ENCODE results near the gene FRMD3.
A peak's percentile ranks its signal among the peaks of the same experiment; 100 is the strongest.
"Not testable (repeated sequence)": the region's sequence is repeated elsewhere in the genome, so short reads cannot be mapped to it uniquely, and the experiment has no call there.

Gene FRMD3

DNA sequence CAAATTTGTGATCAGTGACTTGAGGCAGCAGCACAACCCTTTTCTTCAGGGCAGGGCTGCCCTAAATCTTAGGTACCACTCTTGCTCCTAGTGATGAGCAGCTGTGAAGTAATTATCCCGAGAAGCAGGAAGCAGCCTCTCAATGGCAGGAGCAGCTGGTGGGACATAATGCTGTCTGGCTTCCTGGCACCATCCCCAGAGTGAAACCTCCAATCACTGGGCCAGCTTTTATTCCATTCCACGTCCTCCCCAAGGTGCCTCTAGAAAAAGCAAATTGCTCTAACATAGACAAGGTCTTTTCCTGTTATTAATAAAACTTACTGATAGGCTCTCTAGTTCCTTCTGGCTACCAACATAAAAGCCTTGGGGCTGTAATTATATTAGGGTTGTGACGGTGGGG, 154.0 kb downstream of the FRMD3 start:
- no peak for DNase-seq

DNA sequence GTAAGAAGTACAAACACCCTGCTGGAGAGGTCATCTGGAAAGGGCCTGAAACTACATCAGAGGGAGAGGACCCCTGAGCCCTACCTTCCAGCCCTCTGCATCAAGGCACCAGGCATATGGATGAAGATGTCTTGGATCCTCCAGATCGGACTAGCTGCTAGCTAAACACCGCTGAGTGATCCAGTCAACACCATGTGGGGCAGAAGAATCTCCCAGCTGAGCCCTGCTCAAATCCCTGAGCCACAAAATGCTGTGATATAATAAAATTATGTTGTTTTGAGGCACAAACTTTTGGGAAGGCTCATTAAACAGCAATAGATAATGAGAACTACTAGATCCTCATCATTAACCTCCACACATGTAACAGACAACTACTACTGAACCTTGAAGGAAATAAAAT, 155.2 kb downstream of the FRMD3 start:
- no peak for DNase-seq

DNA sequence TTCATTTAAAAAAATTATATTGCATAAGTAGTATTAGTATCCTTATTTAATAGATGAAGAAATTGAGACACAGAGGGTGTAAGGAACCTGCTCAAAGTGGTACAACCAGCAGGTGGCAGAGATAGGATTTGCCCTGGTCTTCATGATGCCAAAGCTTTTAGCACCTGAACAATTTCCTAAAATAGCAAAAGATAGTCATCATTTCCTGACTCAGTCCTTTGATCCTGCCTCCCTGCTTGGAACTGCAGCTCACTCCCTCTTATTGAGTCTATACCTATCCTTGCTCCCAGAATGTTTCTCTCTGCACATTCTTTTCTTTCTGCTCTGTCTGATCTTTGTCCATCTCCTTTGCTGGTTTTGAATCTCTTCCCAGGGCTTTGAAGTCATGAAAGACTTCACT, 155.8 kb downstream of the FRMD3 start:
- no peak for DNase-seq

DNA sequence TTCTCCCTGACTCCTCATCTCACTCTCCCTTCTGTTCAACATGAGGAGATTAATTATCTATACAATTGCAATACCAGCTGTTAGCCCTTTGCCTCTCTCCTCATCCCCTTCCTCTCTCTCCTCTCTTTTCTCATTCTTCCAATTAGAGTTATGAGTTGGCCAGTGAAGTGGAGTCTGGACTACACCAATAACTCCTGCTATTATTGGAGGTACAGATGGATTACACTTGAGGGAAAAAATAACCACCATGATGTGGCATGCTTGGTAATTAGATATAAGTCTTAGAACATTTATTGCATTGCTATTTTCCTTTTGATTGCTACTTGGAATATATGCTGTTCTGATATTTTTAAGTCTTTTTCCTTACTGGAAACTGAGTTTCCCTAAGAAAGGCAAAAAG, 159.2 kb downstream of the FRMD3 start:
- DNase-seq: no peak

DNA sequence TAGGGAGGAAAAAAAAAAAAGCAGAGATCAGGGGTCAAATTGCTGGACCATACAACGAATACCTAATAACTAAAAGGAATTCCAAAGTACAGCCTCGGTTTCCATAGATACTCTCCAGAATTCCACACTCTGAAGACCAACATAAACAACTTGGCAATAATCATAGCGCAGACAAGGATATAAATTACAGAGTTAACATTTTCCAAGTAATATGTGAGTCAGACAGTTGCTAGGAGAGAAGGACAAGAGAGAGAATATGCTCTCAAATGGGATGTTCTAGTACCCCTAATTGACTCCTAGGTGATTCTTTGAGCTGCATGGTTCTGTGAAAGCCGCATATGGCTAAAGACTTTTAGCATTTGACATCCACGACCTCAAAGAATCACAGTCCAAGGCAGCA, 165.2 kb downstream of the FRMD3 start:
- DNase-seq: no peak

DNA sequence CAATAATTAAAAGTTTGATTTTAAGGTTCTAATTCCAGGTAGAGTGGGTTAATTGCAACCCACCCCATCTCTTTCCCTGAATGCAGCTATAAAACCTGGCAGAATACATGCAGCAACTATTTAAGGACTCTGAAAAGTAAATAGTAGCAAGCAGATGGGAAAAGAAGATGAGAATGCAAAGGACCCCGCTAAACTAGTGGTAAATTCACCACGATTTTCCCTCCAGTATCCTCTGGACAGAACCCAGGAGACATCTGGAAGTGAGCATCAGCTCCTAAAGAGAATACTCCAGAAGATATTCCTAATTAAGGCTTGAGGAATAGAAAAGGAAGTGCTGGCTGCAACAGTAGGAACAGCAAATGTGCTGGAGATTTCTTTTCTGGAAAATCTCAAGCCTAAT, 170.9 kb downstream of the FRMD3 start:
- no peak for DNase-seq

DNA sequence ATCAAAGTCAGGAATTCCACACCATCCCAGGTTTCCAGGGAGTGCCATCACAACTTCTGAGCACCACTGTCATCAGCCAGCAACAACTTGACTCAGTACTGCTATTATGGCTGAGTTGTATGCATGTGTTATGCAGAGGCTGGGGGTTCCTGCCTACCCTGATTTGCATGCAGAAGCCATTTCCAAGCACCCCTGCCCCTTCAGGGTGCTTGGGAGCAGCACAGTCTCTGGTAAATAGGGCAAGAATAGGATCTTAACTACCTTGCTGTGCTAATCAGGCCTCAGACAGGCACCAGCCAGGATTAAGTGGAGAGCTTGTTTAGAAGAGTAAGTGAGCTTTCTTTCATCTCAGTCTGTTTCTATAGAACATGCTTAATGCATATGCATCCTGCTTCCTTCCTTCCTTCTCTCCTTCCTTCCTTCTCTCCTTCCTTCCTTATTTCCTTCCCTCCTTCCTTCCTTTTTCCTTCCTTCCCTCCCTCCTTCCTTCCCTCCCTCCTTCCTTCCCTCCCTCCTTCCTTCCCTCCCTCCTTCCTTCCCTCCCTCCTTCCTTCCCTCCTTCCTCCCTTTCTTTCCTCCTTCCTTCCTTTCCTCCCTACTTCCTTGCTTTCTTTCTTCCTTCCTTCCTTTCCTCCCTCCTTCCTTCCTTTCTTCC, 175.7 kb downstream of the FRMD3 start:
- no peak for DNase-seq

DNA sequence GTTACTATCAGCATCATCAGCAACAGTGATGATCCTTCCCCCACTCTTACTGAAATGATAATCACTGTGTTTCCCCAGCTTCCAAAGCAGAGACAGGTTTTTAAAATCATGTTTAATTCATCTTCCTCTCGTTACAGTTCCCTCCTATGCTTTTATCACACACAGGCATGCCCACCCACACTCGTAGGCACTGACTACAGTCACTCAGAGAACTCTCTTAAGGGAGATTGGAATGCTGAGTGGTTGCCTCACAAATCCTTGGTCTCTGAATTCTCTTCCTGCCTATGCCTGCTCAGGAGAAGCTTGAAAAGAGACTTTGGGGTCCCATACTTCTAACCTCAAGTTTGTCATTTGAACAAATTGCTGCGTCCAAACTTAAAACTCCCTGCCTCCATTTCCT, 179.2 kb downstream of the FRMD3 start:
- DNase-seq: no peak

DNA sequence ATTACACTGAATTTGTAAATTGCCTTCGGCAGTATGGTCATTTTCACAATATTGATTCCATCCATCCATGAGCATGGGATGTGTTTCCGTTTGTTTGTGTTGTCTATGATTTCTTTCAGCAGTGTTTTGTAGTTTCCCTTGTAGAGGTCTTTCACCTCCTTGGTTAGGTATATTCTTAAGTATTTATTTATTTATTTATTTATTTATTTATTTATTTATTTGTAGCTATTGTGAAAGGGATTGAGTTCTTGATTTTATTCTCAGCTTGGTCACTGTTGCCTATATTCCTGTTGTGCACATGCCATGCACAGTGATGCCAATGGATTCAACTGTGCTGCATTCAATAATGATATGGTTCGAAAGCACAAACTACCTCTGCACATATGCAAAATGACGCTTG, 179.7 kb downstream of the FRMD3 start:
- not testable (repeated sequence) for DNase-seq

DNA sequence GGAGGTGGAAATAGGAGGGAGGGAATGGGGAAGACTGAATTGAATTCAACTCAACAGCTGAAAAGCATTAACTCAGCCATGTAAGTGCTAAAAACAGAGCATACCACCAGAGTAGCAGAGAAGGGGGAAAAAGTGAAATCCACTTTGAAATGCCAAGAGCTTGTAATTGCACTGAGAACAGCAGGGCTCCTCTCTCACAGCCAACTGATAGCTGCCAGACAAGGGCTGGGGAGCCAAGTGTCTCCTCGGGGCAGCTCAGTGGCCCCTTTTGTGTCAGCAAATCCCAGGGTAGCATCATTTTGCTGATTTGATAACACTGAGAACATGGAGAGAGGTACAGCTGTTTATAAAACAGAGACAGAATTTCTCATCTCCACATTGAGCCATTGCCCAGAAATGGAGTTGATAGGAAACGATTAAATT, 182.5 kb downstream of the FRMD3 start:
- DNase-seq: no peak

DNA sequence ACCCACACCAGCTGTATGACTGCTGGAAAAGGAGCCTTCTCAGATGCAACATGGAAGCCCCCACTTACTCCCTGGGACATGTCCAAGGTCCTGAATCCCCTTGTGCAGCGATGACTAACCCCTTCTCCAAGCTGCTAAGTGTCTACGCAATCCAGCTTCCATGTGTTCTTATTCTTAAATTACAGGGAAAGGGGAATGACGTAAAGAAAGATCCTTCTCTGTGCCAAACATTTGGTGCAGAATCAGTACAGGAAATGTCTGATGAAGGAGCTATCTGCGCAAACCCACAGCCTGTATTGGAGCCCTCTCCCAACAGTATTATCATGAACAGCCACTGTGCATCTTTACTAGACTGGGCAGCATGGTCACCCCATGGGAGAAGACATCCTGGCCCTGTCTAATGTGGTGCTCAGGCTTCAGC, 183.2 kb downstream of the FRMD3 start:
- no peak for DNase-seq

DNA sequence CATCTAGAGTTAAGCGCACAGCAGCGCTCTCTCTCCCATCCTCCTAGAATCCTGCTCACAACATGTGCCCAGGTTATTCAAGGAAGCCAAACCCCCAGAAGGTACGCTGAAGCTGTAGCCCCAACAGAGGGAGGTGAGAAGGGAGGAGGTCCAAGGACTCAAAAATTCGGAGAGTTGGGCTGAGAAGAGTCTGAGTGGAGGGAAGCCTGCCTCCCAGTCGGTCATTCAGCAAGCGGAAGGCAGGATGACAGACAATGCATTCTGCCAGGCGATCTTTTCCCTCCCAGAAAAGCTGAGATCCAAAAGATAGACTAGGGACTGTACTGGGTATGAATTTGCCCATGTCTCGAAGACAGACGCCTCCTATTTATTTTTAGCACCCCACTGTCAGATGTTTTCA, 189.2 kb downstream of the FRMD3 start:
- DNase-seq: no peak

DNA sequence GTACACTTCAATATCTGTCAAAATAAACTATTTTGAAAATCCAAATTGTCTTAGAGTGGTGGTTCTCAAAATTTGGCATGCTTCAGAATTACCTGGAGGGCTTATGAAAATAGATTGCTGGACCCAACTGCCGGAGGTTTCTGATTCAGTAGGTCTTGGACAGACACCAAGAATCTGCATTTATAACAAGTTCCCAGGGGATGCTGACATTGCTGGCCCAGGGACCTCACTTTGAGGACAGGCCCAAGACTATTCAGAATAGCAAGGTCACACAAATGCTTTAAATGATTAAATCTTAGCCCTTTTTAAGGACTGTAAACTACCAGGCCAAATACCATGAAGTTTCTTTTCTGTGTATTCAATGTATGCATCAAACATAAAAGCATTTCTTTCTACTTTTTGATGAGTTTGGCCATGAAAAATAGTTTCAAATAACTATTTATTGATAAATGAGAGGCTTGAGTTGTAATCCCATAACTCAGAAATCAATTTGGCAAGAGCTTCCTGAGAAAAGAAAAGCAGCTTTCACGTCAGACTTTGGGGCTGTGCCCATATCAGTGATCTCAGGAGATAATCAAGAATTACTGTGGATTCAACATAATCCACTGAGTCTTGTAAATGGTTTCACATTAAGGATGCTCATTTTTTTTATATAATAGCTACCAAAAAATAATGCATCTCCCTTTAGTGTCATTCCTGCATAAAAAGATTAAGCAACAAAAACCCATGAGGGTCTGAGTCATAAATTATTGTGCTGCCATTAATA, 191.4 kb downstream of the FRMD3 start:
- DNase-seq: no peak

DNA sequence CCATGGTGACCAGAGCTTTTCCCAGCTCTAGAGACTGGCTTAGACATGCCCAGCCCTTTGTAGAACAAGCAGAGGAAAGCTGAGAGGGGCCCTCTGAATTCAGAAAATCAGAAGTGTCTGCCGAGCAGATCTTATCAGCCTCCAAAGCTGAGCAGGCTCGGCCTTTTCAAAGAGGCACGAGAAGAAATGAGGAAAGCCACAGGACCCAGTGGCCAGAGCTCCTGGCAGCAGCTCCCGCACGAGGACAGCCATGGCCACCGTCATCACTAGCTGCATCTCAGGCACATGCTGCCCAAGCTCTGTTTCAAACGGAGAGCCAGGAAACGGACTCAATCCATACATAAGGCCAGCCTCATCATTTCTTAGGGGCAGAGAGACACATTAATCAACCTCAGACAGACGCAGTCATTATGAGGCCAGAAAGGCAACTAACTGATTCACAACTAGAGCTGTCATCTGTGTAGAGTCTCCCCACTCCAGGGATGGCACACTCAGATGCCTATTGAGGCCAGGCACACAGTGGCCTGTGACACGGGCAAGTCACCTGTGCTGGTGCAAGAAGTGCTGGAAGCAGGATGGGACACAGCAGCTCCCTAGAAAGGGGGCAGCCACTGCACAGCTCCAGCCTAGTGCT, 194.7 kb downstream of the FRMD3 start:
- DNase-seq: no peak

DNA sequence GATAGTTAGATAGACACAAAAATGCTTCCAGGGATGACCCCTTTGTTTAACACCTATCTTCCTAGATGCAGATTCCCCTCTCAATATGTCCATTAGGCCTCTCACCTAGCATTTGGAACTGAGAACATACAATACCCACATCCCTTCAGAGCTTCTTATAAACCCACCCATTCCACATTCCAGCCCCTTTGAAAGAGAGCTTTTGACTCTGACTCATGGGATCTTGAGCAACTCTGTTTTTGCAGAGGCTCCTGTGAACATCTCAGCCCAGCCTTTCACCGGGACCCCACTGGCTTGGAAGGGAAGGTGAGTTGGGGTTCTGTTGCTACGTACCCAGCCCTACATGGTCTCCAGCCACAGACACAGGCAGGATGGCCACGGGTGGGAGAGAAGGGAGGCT, 195.5 kb downstream of the FRMD3 start:
- DNase-seq: no peak

DNA sequence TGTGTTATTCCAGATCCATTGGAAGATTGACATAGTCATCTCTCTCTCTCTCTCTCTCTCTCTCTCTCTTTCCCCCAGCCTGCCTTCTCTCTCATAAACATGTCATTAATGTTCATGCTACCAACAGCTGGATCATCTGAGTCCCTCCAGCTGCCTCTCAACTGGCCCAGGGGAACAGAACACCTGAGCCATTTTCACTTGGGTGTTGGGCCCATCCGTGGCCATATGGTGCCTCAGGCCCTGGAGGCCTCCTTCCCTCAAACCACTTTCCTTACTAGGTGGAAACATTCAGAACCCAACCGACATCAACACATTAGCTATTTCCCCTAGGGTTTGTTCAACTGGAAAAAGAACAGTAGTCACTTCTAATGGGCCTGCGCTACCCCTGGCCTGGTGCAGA, 196.2 kb downstream of the FRMD3 start:
- no peak for DNase-seq

DNA sequence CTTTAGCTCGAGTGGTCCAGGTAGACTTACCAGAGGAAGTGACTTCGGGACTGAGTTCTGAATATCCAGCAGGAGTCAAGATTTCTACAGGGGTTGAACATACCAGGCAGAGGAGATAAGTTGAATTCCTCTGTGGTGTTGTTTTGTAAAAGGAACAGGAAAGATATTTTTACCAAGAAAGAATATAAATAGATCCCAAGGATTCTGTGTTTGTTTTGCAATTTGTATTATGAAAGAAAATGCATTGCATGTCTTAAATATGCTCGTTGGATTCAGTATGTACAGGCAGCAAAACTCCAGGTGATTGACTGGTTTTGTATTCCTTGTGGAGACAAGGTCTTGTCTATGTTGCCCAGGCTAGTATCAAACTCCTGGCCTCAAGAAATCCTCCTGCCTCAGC, 197.8 kb downstream of the FRMD3 start:
- DNase-seq: no peak

DNA sequence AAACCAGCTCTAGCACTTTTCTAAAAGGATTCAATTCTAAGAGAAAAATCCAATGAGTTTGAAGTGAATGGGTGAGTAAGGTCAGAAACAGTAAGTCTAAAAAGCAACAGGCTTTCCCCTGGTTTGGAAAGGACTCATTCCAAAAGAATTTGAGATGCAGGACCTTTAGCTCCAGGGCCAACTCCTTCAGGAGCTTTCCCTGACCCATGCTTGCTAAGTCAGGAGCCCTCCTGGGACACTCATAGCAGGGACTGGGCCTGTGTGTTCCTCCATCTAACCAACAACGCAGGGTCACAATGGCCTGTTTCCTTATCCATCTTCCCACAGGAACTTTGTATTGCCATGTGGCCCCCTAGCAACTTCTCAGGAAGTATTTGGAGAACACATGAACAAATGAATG, 198.8 kb downstream of the FRMD3 start:
- no peak for DNase-seq

DNA sequence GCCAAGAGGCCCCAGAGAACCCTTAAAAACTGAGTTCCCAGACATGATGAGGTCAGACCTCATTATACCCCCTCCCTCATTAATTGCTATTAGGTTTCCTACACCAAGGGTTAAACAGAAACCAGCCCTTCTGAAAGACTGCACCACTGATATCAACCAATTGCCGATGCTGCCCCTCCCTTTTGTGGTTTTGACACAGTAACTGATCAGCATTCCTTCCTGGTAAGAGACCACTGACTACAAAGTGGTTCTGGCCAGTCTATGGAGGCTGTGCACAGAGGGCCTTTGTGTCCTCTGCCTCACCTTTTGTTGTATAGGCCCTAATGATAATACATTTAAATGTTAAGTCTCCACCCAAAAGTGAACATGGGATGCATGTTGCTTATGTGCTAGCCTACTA, 201.5 kb downstream of the FRMD3 start:
- DNase-seq: no peak

DNA sequence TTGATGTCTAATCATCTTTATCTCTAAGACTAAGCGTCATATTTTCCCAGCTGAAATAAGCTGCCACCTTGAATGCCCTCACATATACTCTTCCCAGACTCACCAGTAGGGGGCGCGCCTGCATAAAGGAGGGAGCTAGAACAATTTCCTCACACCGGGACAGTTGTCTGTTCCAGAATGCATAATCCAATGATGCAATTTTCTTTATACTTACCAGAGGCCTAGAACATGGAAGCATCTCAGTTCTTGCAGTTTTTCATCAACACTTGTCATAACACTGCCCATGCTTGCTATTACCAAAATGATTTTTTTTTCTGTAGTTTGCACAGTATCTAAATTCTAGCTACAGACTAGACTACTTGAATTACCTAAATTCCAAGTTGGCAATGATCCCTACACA, 203.9 kb downstream of the FRMD3 start:
- DNase-seq: peak; percentile 60

DNA sequence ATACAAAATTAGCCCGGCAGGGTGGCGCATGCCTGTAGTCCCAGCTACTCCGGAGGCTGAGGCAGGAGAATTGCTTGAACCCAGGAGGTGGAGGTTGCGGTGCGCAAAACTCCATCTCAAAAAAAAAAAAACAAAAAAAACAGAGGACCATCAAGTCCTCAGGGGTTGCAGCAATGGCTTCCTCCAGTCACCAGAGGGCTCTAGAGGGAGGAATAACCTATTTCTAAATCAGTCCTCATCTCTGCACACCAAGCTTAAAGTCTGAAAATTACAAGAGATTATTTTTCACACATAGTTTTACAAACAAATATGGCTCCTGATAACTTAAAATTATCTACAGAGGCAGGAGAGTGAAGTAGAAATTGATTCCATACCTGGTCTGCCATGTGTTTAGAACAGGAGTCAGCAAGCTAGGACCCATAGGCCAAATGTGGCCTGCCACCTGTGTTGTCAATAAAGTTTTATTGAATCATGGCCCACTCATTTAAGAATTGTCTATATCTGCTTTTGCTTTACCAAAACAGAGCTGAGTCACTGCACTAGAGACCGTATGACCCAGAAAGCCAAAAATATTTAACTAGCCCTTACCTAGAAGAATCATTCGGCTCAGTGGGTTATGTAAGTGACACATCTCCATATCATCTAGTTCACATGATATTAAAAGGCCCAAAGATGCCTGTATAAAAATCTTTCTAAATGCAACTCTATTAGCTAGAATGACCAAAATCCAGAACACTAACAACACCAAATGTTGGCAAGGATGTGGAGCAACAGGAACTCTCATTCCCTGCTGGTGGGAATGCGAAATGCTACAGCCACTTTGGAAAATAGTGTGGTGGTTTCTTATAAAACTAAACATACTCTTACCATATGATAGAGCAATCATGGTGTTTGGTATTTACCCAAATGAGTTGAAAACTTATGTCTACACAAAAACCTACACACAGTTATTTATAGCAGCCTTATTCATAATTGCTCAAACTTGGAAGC, 207.7 kb downstream of the FRMD3 start:
- DNase-seq: no peak

DNA sequence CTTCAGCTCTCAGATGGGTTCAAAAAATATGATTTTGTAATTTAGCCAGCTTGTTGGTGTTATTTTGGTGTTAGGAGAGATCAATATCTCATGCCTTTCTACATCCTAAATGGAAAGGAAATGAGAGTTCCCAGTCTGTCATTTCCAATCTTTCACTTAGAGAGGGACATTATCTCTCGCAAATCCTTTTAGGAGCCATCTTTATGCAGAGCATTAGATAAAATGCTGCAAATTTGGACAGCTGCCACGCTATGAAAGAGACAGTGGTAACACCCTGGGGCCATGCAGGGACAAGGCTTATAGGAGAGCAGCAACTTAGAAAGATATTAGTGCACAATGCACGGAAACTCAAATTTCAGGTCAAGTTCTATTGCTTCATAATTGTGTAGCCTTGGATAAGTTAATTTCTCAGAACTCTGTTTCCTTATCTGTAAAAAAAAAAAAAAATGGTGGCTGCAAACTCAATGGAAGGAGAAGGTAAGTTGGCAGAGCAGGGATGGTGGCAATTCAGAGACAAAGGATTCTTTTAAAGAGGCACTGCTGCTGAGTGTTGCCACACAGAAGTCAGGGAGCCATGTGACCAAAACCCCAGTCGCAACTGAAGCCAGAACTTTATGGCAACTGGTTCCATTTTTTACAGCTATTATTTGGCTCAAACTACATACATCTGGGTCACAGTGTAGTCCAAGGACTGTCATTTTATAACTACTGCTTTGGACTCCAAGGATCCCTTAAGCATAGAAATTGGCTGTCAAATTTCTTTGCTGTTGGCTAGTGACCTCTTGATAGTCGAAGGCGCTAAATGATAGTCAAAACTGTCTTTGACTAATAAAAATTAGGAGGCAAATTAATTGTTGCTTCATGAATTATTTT, 210.2 kb downstream of the FRMD3 start:
- no peak for DNase-seq
